Activated CD4-positive, alpha-beta T cell treated with anti-CD3 and anti-CD28 coated beads, Interleukin-2, amount 50 U/mL, for 48 hours (primary cell): Measurements from ENCODE around the gene ADNP.

Experiments
- DNase-seq, 2 experiments: peaks; one replicate each; pipeline ENCODE4 v3.0.0-alpha.2; 2020

ADNP gene

GRCh38 chr20:50844430-50845100 lies 86.7 kb downstream of the ADNP start:
- peak; percentile 43 to 60 for DNase-seq

DNA sequence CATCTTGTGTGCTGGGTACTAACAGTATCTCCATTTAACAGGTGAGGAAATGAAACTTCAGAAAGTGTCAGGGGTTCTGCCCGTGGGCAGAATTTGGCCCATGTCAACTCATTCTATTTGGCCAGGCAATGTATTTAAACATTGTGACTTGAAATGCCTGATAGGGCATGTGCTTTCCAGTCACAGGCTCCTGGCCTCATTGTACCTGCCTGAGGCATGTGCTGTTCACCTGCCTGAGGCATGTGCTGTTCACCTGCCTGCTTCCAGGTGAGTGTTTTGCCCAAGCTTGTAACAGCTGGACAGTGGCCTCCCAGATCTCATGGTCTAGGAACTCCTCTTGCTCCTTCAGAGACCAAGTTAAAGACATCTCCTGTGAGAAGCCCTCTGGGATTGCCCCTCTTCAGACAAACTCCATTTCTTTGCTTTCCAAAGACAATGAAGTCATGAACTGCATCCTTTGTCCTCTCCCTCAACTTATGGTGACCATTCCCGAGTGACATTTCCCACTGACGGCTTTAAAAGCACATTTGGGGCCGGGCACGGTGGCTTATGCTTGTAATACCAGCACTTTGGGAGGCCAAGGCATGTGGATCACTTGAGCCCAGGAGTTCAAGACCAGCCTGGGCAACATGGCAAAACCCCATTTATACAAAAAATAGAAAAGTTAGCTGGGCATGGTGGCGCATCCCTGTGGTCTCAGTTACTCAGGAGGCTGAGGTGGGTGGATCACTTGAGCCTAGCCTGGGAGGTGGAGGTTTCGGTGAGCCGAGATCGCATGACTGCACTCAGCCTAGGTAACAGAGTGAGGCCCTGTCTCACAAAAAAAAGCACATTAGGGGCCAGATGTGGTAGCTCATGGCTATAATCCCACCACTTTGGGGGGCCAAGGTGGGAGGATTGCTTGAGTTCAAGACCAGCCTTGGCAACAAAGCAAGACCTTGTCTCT lies 87.6 kb downstream of the ADNP start:
- DNase-seq, result no peak

GRCh38 chr20:50842821-50843220 lies 88.4 kb downstream of the ADNP start:
- no peak for DNase-seq
